Stomach (tissue), 4 donors: ENCODE measurements around the gene DHX8.

Experiments
- EP300 ChIP-seq: sonication (generic); formaldehyde crosslinking; IDR thresholded peaks from one replicate; pipeline ENCODE4 v1.6.1; 2017; ENCODE audit warnings: antibody characterized with exemption
- POLR2A ChIP-seq, 4 donors: fragments of 450-650 bp; IDR thresholded peaks; one replicate each; pipeline ENCODE4 v1.6.1; 2016; ENCODE audit warnings: antibody characterized with exemption in 4 of 4, control low read depth in 2 of 4, mild to moderate bottlenecking in 1 of 4, moderate library complexity in 1 of 4
- POLR2AphosphoS5 ChIP-seq, 3 donors: sonication (generic); formaldehyde crosslinking; IDR thresholded peaks; one replicate each; pipeline ENCODE4 v1.6.1; 2016; ENCODE audit warnings: antibody characterized with exemption in 3 of 3
- TF ChIP-seq, protein P1 (sequence below), 7 experiments: fragments of 450-650 bp in 4 of 7; fragments of 200-600 bp in 3 of 7; sonication (generic) in 3 of 7; IDR thresholded peaks; one replicate each; pipeline ENCODE4 v1.5.1; 2016 to 2019; ENCODE audit warnings: antibody characterized with exemption in 7 of 7, control low read depth in 2 of 7, mild to moderate bottlenecking in 1 of 7

DNA sequence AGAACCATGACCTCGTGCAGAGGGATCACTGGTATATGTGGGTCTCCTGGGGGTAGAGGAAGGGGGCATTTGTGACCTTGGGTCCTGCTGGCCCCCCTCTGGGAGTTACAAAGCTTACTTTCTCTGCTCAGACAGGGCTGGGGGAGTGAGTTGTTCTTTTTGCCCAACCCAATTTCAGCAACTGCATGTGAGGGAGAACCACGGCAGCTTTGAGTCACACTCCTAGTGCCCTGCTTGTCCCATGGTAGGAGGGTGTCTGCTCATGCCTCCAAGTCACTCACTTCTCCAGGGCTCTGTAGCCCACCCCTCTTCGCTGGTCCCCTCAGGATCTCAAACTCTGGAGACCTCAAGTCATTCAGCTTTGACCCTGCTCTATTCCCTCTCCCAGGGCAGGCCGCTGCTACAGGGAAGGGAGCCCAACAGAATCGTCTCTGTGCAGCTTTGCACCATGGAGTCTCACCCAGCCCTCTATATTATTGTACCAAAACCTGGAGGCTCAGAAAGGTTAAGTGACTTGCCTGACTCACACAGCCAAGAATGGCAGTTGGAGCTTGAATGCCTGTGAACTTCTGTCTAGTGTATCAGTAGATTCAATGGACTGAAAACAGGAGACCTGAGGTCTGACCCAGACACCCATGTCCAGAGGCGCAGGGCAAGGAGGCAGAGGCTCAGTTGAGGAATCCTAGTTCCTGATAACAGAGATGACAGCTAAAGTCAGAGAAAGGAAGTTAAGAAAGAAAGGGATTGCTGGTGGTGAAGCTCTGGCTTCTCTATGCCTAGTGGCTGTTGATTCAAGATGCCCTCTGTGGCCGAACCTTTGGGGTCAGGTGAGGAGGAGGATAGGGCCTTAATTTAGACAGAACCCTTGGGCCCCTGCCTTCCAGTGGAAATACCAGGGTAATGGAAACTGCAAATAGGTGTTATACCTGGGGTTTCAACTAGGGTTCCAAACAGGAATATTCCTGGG lies 77.0 kb downstream of the DHX8 start:
- TF ChIP-seq, protein P1, sequence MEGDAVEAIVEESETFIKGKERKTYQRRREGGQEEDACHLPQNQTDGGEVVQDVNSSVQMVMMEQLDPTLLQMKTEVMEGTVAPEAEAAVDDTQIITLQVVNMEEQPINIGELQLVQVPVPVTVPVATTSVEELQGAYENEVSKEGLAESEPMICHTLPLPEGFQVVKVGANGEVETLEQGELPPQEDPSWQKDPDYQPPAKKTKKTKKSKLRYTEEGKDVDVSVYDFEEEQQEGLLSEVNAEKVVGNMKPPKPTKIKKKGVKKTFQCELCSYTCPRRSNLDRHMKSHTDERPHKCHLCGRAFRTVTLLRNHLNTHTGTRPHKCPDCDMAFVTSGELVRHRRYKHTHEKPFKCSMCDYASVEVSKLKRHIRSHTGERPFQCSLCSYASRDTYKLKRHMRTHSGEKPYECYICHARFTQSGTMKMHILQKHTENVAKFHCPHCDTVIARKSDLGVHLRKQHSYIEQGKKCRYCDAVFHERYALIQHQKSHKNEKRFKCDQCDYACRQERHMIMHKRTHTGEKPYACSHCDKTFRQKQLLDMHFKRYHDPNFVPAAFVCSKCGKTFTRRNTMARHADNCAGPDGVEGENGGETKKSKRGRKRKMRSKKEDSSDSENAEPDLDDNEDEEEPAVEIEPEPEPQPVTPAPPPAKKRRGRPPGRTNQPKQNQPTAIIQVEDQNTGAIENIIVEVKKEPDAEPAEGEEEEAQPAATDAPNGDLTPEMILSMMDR (IDR thresholded peaks at IDR 0.05) = no peak
- TF ChIP-seq POLR2A (IDR thresholded peaks at IDR 0.05) = no peak
- TF ChIP-seq POLR2AphosphoS5 (IDR thresholded peaks at IDR 0.05) = no peak
- TF ChIP-seq EP300 = no peak
